Nephron progenitor cell (in vitro differentiated cells): ENCODE measurements around the gene FBXO31.

Source experiments
- DNase-seq: peaks from one replicate; pipeline ENCODE4 v3.0.0; 2021
- H3K27ac Mint-ChIP-seq: 2 replicates; pipeline ENCODE4 v1.8.0; 2021; ENCODE audit warnings: mild to moderate bottlenecking, moderate library complexity, mixed read lengths
- H3K27me3 Mint-ChIP-seq: 2 replicates; pipeline ENCODE4 v1.8.0; 2021; ENCODE audit warnings: mild to moderate bottlenecking, low read depth, mixed read lengths; ENCODE audit not compliant: poor library complexity
- H3K36me3 Mint-ChIP-seq: 2 replicates; pipeline ENCODE4 v1.8.0; 2021; ENCODE audit warnings: low read depth, mixed read lengths
- H3K4me1 Mint-ChIP-seq: 2 replicates; pipeline ENCODE4 v1.8.0; 2021; ENCODE audit warnings: mixed read lengths
- H3K4me3 Mint-ChIP-seq: 2 replicates; pipeline ENCODE4 v1.8.0; 2021; ENCODE audit warnings: mild to moderate bottlenecking, moderate library complexity, mixed read lengths
- H3K9me3 Mint-ChIP-seq: 2 replicates; pipeline ENCODE4 v1.8.0; 2021; ENCODE audit warnings: mild to moderate bottlenecking, moderate library complexity, mixed read lengths
- CTCF ChIP-seq: fragments of 200-600 bp; sonication (generic); IDR thresholded peaks from 2 replicates; pipeline ENCODE4 v1.5.0; 2021; ENCODE audit warnings: antibody characterized with exemption

FBXO31 gene

GRCh38 chr16:87309620-87310525 lies 73.7 kb downstream of the FBXO31 start:
- no peaks in the 10 kb centered on the region for H3K27me3 Mint-ChIP-seq
- no peak for DNase-seq
- no peak for TF ChIP-seq CTCF
- H3K27ac Mint-ChIP-seq = no peak overlapping the region
- H3K4me1 Mint-ChIP-seq = peaks cover 27% of the 10 kb centered on the region
- H3K4me3 Mint-ChIP-seq = no peak overlapping the region
- peaks cover 12% of the 10 kb centered on the region for H3K36me3 Mint-ChIP-seq
- H3K9me3 Mint-ChIP-seq = peaks cover 14% of the 10 kb centered on the region

- no peaks in the 10 kb centered on the region for H3K27me3 Mint-ChIP-seq
- no peak overlapping the region for H3K27ac Mint-ChIP-seq
- no peak for DNase-seq
- H3K4me3 Mint-ChIP-seq = no peak overlapping the region
- H3K36me3 Mint-ChIP-seq = peaks cover 12% of the 10 kb centered on the region
- peaks cover 14% of the 10 kb centered on the region for H3K9me3 Mint-ChIP-seq
- H3K4me1 Mint-ChIP-seq = peaks cover 35% of the 10 kb centered on the region
- no peak for TF ChIP-seq CTCF
Observed at GRCh38 chr16:87308826-87309225, 74.8 kb downstream of the FBXO31 start.

- Mint-ChIP-seq H3K4me1 (peaks cover 34% of the 10 kb centered on the region), H3K9me3 (peaks cover 14% of the 10 kb centered on the region), H3K27me3 (no peaks in the 10 kb centered on the region), H3K27ac (no peak overlapping the region), H3K4me3 (no peak overlapping the region), H3K36me3 (peaks cover 12% of the 10 kb centered on the region)
- TF ChIP-seq CTCF = no peak
- no peak for DNase-seq
Observed at GRCh38 chr16:87306516-87306915, 77.1 kb downstream of the FBXO31 start.

GRCh38 chr16:87305505-87306391 lies 77.8 kb downstream of the FBXO31 start:
- no peak overlapping the region for H3K4me3 Mint-ChIP-seq
- H3K4me1 Mint-ChIP-seq = peaks cover 28% of the 10 kb centered on the region
- H3K9me3 Mint-ChIP-seq = peaks cover 14% of the 10 kb centered on the region
- no peak for TF ChIP-seq CTCF
- DNase-seq = no peak
- peaks cover 12% of the 10 kb centered on the region for H3K36me3 Mint-ChIP-seq
- H3K27me3 Mint-ChIP-seq = no peaks in the 10 kb centered on the region
- no peak overlapping the region for H3K27ac Mint-ChIP-seq

GRCh38 chr16:87304951-87305350 lies 78.6 kb downstream of the FBXO31 start:
- TF ChIP-seq CTCF = no peak
- Mint-ChIP-seq H3K36me3 (peaks cover 12% of the 10 kb centered on the region), H3K27ac (no peak overlapping the region), H3K27me3 (no peaks in the 10 kb centered on the region), H3K4me1 (peaks cover 20% of the 10 kb centered on the region), H3K9me3 (peaks cover 14% of the 10 kb centered on the region), H3K4me3 (no peak overlapping the region)
- no peak for DNase-seq
